HG03469 (cell line): Measurements from ENCODE around the gene PRKN.

Source experiments
- ATAC-seq: cut with Tn5 transposase; IDR thresholded peaks from one replicate; pipeline ENCODE4 v1.9.1; 2021; ENCODE audit warnings: mild to moderate bottlenecking, moderate library complexity, moderate number of reproducible peaks; ENCODE audit not compliant: unreplicated experiment

Gene PRKN

GRCh38 chr6:162082520-162082919, 645.0 kb downstream of the PRKN start:
- no peak for ATAC-seq

GRCh38 chr6:162078667-162079066, 648.9 kb downstream of the PRKN start:
- no peak for ATAC-seq

- ATAC-seq, result no peak
Observed at GRCh38 chr6:162078126-162078525, 649.4 kb downstream of the PRKN start.

GRCh38 chr6:162076816-162077215, 650.8 kb downstream of the PRKN start:
- no peak for ATAC-seq

GRCh38 chr6:162074641-162075275, 652.8 kb downstream of the PRKN start:
- no peak for ATAC-seq

- ATAC-seq, result no peak
Observed at GRCh38 chr6:162070639-162071038, 656.9 kb downstream of the PRKN start.

- no peak for ATAC-seq
Observed at GRCh38 chr6:162069995-162070394, 657.6 kb downstream of the PRKN start.

GRCh38 chr6:162068340-162068739, 659.2 kb downstream of the PRKN start:
- no peak for ATAC-seq

GRCh38 chr6:162063666-162064065, 663.9 kb downstream of the PRKN start:
- no peak for ATAC-seq

- ATAC-seq, result no peak
Observed at GRCh38 chr6:162058281-162058875, 669.2 kb downstream of the PRKN start.

- ATAC-seq, result no peak
Observed at GRCh38 chr6:162056745-162057144, 670.8 kb downstream of the PRKN start.

- ATAC-seq, result no peak
Observed at GRCh38 chr6:162056061-162056460, 671.5 kb downstream of the PRKN start.

GRCh38 chr6:162055365-162055764, 672.2 kb downstream of the PRKN start:
- ATAC-seq, result no peak

GRCh38 chr6:162053084-162053483, 674.5 kb downstream of the PRKN start:
- no peak for ATAC-seq

GRCh38 chr6:162050579-162050978, 677.0 kb downstream of the PRKN start:
- ATAC-seq, result no peak

- no peak for ATAC-seq
Observed at GRCh38 chr6:162046324-162046723, 681.2 kb downstream of the PRKN start.

- ATAC-seq, result no peak
Observed at GRCh38 chr6:162032620-162033019, 694.9 kb downstream of the PRKN start.

GRCh38 chr6:162029873-162030576, 697.5 kb downstream of the PRKN start:
- no peak for ATAC-seq

GRCh38 chr6:162026843-162027242, 700.7 kb downstream of the PRKN start:
- no peak for ATAC-seq

GRCh38 chr6:162026031-162026430, 701.5 kb downstream of the PRKN start:
- ATAC-seq, result no peak

GRCh38 chr6:162019349-162019748, 708.2 kb downstream of the PRKN start:
- no peak for ATAC-seq

GRCh38 chr6:162017536-162017935, 710.0 kb downstream of the PRKN start:
- ATAC-seq, result no peak
